GM08714 (cell line): ENCODE data around the gene HEXA.

Experiments
- H3K4me3 ChIP-seq: fragments of 200-500 bp; sonication (Bioruptor generic); 2 replicates; pipeline ENCODE4 v1.5.1; 2014; ENCODE audit warnings: mild to moderate bottlenecking, low read length, inconsistent platforms
- ZNF274 ChIP-seq: IDR thresholded peaks from 2 replicates; pipeline ENCODE4 v1.6.1; 2012; ENCODE audit warnings: mild to moderate bottlenecking, low read depth, low read length

Gene HEXA

DNA sequence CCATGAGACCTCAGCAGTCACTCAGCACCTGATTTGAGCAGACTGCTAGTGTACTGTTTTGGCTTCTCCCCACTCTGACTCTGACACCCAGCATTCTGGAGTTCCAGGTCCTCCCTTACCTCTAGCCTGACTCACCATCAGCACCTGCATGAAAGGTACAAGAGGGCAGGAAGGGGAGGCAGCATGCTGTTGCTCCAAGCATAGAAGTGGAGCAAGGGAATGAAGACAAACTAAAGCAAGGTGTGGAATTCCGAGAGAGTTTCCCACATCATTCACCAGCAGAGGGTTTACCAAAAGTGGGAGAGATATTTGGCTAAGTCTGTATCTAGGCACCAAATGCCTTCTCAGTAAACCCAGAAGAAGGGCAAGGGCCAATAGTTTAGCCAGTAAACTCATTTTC, 21.3 kb downstream of the HEXA start:
- TF ChIP-seq ZNF274 = no peak
- H3K4me3 ChIP-seq = no peak overlapping the region

GRCh38 chr15:72353266-72353665, 22.5 kb downstream of the HEXA start:
- TF ChIP-seq ZNF274 = no peak

DNA sequence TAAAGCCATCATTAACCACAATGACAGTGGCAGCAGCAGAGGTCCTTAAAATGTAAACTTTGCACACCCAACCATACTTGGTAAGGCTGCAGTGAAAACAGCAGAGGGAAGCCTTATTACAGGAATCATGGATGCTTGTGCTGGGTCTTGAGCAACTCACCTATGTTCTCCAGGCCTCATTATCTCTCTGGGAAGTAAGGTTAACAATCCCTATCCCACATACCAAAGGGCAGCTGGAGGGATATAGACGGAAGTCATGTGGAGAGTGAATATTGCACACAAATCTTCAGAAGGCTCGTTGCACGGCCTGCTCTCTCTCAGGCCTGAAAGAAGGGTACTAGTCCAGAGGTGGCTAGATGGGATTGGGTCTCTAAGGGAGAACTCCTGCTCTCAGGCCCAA, 30.0 kb downstream of the HEXA start:
- no peak for TF ChIP-seq ZNF274
- no peak overlapping the region for H3K4me3 ChIP-seq

More at GRCh38 chr15:72353266-72353665, 22.5 kb downstream of the HEXA start:
- H3K4me3 ChIP-seq = no peak overlapping the region

DNA sequence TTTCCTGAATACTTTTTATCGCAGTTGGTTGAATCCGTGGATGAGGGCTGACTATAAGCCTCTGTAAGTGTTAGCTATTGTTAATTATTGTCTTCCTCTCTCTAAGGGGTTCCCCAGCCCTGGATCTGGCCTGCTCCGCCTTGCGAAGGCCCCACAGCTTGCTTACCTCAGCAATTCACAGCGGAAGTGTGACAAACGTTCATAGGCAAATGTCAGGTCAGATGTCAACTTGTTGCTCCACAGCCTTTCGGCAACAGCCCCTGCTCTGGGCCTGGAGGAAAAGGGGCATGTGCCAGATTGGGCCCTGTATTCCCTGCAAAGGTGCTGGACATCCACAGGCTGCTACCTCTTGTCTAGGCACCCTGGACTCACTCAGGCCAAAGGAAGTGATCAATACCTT, 30.5 kb downstream of the HEXA start:
- TF ChIP-seq ZNF274 = no peak
- no peak overlapping the region for H3K4me3 ChIP-seq

DNA sequence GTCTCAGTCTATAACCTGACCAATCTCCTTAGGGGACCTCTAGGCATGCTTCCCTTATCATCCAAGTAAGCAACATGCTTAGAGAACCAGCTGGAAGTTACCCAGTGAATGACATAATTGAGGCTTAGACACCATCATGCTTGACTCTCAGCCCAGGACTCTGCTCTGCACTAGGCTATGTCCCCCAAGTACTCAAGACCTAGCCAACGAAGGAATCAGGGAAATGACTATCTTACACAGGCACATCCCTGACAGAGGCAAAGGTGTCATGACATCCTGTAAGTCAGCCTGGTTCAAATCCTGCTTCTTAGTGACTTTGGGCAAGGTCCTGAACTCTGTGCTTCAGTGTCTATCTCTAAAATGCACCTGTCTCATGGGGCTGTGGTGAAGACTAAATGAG, 31.2 kb downstream of the HEXA start:
- no peak overlapping the region for H3K4me3 ChIP-seq
- no peak for TF ChIP-seq ZNF274

DNA sequence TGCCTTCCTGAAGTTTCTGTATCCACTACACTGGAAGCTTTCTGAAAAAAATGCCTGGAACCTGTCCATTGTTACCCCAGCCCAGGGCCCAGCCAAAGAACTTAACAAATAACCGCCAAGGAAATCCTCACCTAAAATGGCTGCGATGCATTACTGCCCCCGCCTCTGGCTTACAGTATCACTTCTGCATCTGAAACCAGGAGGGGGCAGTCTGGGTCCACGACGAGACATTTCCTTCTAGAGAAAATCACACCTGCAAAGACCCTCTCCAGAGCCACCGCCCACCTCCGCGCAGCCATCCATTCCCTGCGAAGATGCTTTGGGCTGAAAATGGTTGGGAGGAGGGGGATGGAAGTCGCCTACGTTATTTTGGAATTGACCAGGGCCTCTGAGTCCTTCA, 33.4 kb downstream of the HEXA start:
- TF ChIP-seq ZNF274 = no peak
- no peak overlapping the region for H3K4me3 ChIP-seq

DNA sequence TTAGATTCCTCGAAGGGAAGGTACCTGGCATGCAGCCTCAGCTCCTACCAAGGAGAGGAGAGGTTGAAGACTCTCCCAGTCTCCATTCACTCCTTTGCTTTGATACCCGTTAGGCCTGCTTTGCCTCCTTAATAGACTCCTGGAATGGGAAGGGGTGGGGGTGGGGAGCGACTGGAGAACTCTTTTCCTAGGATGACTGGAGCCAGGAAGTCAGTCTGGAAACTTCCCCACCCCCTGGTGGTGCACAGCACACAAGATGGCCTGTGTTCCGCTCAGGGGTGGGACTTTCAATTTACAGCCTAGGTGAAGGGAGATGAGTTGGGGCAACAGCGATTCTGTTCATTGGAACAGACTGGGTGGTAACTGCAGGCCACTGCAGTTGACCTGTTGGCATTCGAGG, 34.5 kb downstream of the HEXA start:
- no peak for TF ChIP-seq ZNF274
- no peak overlapping the region for H3K4me3 ChIP-seq

DNA sequence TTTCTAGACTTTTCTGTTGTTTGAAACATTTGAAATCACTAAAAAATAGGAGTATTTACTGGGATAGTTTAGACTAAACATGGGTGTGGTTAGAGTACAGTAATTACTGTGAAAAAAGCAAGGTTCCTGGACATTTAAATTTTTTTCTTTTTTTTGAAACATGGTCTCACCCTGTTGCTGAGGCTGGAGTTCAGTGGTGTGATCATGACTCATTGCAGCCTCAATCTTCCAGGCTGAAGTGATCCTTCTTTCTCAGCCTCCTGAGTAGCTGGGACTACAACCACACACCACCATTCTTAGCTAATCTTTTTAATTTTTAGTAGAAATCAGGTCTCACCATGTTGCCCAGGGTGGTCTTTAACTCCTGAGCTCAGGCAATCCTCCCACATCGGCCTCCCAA, 35.4 kb downstream of the HEXA start:
- TF ChIP-seq ZNF274 = no peak
- H3K4me3 ChIP-seq = no peak overlapping the region

- TF ChIP-seq ZNF274 = no peak
- no peak overlapping the region for H3K4me3 ChIP-seq
Observed at GRCh38 chr15:72339777-72340177, 36.0 kb downstream of the HEXA start.

GRCh38 chr15:72338617-72339321, 37.0 kb downstream of the HEXA start:
- TF ChIP-seq ZNF274 = no peak
- no peak overlapping the region for H3K4me3 ChIP-seq

- TF ChIP-seq ZNF274 = no peak
- H3K4me3 ChIP-seq = no peak overlapping the region
Observed at GRCh38 chr15:72338148-72338547, 37.7 kb downstream of the HEXA start.

GRCh38 chr15:72334842-72335241, 41.0 kb downstream of the HEXA start:
- no peak for TF ChIP-seq ZNF274
- no peak overlapping the region for H3K4me3 ChIP-seq

DNA sequence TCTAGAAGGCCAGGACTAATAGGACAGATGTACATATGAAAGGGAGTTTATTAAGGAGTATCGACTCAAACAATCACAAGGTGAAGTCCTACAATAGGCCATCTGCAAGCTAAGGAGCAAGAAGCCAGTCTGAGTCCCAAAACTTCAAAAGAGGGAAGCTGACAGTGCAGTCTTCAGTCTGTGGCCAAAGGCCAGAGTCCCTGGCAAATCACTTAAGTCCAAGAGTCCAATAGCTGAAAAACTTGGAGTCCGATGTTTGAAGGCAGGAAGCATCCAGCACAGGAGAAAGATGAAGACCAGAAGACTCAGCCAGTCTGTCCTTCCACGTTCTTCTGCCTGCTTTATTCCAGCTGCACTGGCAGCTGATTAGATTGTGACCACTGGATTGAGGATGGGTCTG, 44.8 kb downstream of the HEXA start:
- H3K4me3 ChIP-seq = no peak overlapping the region
- TF ChIP-seq ZNF274 = no peak

GRCh38 chr15:72323752-72324151, 52.1 kb downstream of the HEXA start:
- TF ChIP-seq ZNF274 = no peak

DNA sequence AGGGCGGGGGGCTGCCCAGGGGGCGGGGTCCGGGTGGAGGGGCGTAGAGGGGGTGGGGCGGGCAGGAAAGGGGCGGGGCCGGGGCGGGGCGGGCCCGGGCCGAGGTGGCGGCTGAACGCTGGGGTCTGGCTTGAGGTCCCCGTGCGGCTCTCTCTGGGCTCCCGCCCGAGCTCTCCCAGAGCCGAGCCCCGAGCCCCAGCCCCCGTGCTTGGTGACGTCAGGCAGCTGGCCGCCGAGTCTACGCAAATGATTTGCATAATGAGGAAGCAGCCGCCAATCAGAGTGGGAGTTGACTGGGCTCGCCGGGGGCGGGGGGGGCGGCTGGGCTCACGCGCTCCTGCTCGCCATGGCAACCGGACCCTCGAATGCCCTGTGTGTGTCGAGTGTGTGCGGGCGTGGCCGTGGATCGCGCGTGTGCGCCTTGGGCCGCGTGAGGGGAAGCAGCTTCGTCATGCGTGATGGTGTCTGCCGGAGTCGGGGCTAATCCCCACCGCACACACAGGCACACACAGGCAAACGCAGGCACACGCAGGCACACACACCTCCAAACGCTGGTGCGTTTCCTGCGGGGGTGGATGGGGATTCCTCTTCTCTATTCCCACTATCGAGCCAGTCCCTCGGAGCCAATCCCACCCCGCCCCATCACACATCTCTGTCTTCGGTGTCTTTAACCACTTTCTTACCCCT, 55.7 kb downstream of the HEXA start, which contains the start of gene CELF6:
Gene CELF6 (minus strand): TSS at position 173 of the 687 bp plus-strand sequence. CDS start 283 bp downstream, outside the sequence.
- no peak for TF ChIP-seq ZNF274
- H3K4me3 ChIP-seq = peak within 1 kb of the TSS; percentile 50; the same call in 1 of the 2 replicates

More at GRCh38 chr15:72323752-72324151, 52.1 kb downstream of the HEXA start:
- H3K4me3 ChIP-seq = no peak overlapping the region
